ENCODE measurements around the gene MBIP. TPM values are rescaled to one million over a fixed set of nuclear protein-coding genes. Genes with fewer than 3 reads are reported as not detected.

MBIP gene
- total RNA-seq, 1 donor = 17.4 TPM

DNA sequence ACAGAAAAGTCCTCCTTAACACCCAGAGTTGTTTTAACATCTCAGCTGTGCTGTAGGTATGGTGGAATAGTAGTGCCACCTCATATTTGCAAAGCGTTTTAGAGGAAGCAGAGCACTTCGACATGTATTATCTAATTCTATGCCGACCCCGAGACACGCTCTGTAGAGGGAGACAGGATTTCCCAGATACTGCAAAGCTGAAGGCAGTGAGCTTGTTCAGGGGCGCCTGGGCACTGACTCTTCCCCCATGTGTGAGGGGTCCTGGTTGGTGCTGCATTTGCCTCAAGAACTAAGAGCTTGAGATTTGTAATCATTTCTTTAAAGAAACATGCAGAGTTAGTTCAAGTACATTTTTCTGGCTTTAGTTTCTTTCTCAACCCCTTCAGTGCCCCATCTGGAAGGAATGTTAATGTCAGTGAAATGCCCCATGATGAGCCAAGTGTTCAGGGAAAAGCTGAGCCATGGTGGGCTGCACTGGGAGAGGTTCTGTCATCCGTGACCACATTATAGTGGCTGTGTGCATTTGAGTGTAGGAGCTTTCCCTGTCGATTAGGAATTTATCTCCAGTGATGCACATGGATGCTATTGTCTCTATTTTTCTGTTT lies 66.3 kb downstream of the MBIP start:
- Histone ChIP-seq H2AFZ (ENCODE audit: low read length) (no peak overlapping the region), H3K9me3 (ENCODE audit: low read depth, low read length) (no peaks in the 10 kb centered on the region), H3K79me2 (ENCODE audit: insufficient read depth, low read length) (no peaks in the 10 kb centered on the region), H3K4me3 (ENCODE audit: insufficient read depth, low read length) (no peak overlapping the region), H4K20me1 (ENCODE audit: insufficient read depth, low read length) (no peaks in the 10 kb centered on the region), H3K4me2 (ENCODE audit: insufficient read depth, low read length) (no peak overlapping the region), H3K4me1 (ENCODE audit: insufficient read depth, low read length) (no peaks in the 10 kb centered on the region), H3K36me3 (ENCODE audit: insufficient read depth, low read length) (no peaks in the 10 kb centered on the region), H3K27ac (ENCODE audit: low read depth, low read length) (no peak overlapping the region), H3K27me3 (ENCODE audit: insufficient read depth, low read length) (no peaks in the 10 kb centered on the region)
- TF ChIP-seq, protein P1, sequence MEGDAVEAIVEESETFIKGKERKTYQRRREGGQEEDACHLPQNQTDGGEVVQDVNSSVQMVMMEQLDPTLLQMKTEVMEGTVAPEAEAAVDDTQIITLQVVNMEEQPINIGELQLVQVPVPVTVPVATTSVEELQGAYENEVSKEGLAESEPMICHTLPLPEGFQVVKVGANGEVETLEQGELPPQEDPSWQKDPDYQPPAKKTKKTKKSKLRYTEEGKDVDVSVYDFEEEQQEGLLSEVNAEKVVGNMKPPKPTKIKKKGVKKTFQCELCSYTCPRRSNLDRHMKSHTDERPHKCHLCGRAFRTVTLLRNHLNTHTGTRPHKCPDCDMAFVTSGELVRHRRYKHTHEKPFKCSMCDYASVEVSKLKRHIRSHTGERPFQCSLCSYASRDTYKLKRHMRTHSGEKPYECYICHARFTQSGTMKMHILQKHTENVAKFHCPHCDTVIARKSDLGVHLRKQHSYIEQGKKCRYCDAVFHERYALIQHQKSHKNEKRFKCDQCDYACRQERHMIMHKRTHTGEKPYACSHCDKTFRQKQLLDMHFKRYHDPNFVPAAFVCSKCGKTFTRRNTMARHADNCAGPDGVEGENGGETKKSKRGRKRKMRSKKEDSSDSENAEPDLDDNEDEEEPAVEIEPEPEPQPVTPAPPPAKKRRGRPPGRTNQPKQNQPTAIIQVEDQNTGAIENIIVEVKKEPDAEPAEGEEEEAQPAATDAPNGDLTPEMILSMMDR (IDR thresholded peaks at IDR 0.05; ENCODE audit: extremely low read depth, low read depth, low read length) = peak; percentile 44
- DNase-seq (ENCODE audit: insufficient read length, low spot score, missing footprints) = no peak

Other genes starting within 250 kb of the MBIP start
- not detected in 2 replicates for gene PTCSC3, start 143.9 kb downstream of the MBIP start, total RNA-seq
- not detected in 2 replicates for gene NKX2-1, start 199.6 kb upstream of the MBIP start, total RNA-seq